Measurements from ENCODE around the gene EHMT2. TPM values are rescaled to one million over a fixed set of nuclear protein-coding genes. Genes with fewer than 3 reads are reported as not detected.
A peak's percentile ranks its signal among the peaks of the same experiment; 100 is the strongest.

EHMT2 gene
- total and polyA plus RNA-seq, 2 of the 4 experiments (the other 2 are of a cell fraction) = 38.0 to 51.2 TPM

GRCh38 chr6:31850765-31851484 lies 46.6 kb downstream of the EHMT2 start:
- Histone ChIP-seq H3K9me1 (ENCODE audit: insufficient read depth, low read length) (no peaks in the 10 kb centered on the region), H2AFZ (replicated peaks; ENCODE audit: low read length, poor library complexity) (no peak overlapping the region), H4K91ac (ENCODE audit: insufficient read depth, low read depth, low read length) (no peak overlapping the region), H3K4ac (ENCODE audit: low read depth, low read length) (peak overlapping the region; percentile 1; the same call in 1 of the 2 replicates), H3K14ac (replicated peaks; ENCODE audit: low read depth, low read length) (peak overlapping the region; percentile 1; the same call in 1 of the 2 replicates), H2AK5ac (ENCODE audit: low read depth, low read length) (no peak overlapping the region), H3K18ac (ENCODE audit: low read depth, low read length) (0 out of 2 replicates have a peak overlapping the region, but pooled peaks have one; percentile 38), H3K79me1 (ENCODE audit: low read depth in 1 of 2, low read length in 2 of 2) (no peaks in the 10 kb centered on the region), H3K27ac (ENCODE audit: insufficient read depth, low read length) (peak overlapping the region; percentile 57; the same call in 1 of the 2 replicates), H4K20me1 (ENCODE audit: insufficient read depth, low read length) (no peaks in the 10 kb centered on the region), H3K9ac (ENCODE audit: low read depth, low read length) (0 out of 2 replicates have a peak overlapping the region, but pooled peaks have one; percentile 27), H3K4me3 (ENCODE audit: insufficient read depth, low read depth, low read length) (no peak overlapping the region), H2BK120ac (ENCODE audit: low read depth, low read length) (no peak overlapping the region), H4K8ac (ENCODE audit: low read depth in 2 of 2, low read length in 2 of 2) (no peak overlapping the region), H3K27me3 (ENCODE audit: control insufficient read depth, insufficient read depth, low read length) (no peaks in the 10 kb centered on the region), H4K5ac (ENCODE audit: low read depth, low read length) (peak overlapping the region; percentile 71; the same call in 1 of the 2 replicates), H2BK5ac (ENCODE audit: low read depth, low read length, poor library complexity, severe bottlenecking) (no peak overlapping the region), H2BK15ac (ENCODE audit: low read depth, low read length) (no peak overlapping the region), H3K56ac (ENCODE audit: extremely low read depth, insufficient read depth, low read length) (no peak overlapping the region), H2AK9ac (replicated peaks; ENCODE audit: low read depth, low read length, poor library complexity) (no peak overlapping the region), H3K4me2 (ENCODE audit: low read depth, low read length) (peak overlapping the region; percentile 88), H3K23ac (ENCODE audit: low read depth, low read length) (peak overlapping the region; percentile 0; the same call in 1 of the 2 replicates), H3K36me3 (ENCODE audit: control insufficient read depth, insufficient read depth, low read length) (no peaks in the 10 kb centered on the region; the same call in 1 of the 2 replicates), H3K9me3 (ENCODE audit: control insufficient read depth, insufficient read depth, low read length) (no peaks in the 10 kb centered on the region; the same call in 1 of the 2 replicates), H3K4me1 (ENCODE audit: control insufficient read depth, insufficient read depth, low read length) (peaks cover 2% of the 10 kb centered on the region), H2BK20ac (ENCODE audit: low read depth, low read length) (no peak overlapping the region)
- CTCF ChIA-PET = no interaction called here
- in situ Hi-C loops (cut with MboI; ENCODE audit: low sequenced_read_pairs) (no loop called here), intact Hi-C loops (cut with micrococcal nuclease) (no loop called here), dilution Hi-C loops (cut with HindIII; ENCODE audit: low sequenced_read_pairs, unreplicated experiment) (no loop called here)
- no CpG with 5 or more reads among the region's 2 CpGs for WGBS, 2 experiments (ENCODE audit: extremely low coverage in 2 of 2, insufficient read length in 1 of 2)
- ATAC-seq (ENCODE audit: low read depth) (no peak; the same call in 1 of the 2 replicates), DNase-seq (no peak)
- POLR2A ChIA-PET (ENCODE audit: unreplicated experiment) = interaction anchor here (0.6 kb wide), 1 partner anchor 26 kb away, joined by 3 read pairs; no protein-coding TSS in a partner anchor
- no TSS peak for BruUV-seq (replicated peaks)
- TF ChIP-seq RAD21 (IDR thresholded peaks at IDR 0.05; ENCODE audit: low read length) = no peak
- TF ChIP-seq FOS (IDR thresholded peaks at IDR 0.05; ENCODE audit: low read depth, low read length) = no peak
- TF ChIP-seq MXI1 (IDR thresholded peaks at IDR 0.05; ENCODE audit: borderline replicate concordance, low read depth, low read length) = no peak
- no peak for TF ChIP-seq CEBPB (IDR thresholded peaks at IDR 0.05; ENCODE audit: low read depth, low read length)
- TF ChIP-seq SMC3 (IDR thresholded peaks at IDR 0.05; ENCODE audit: low read depth, low read length) = no peak
- no peak for TF ChIP-seq BHLHE40 (IDR thresholded peaks at IDR 0.05; ENCODE audit: low read depth, low read length)
- TF ChIP-seq, protein P1, sequence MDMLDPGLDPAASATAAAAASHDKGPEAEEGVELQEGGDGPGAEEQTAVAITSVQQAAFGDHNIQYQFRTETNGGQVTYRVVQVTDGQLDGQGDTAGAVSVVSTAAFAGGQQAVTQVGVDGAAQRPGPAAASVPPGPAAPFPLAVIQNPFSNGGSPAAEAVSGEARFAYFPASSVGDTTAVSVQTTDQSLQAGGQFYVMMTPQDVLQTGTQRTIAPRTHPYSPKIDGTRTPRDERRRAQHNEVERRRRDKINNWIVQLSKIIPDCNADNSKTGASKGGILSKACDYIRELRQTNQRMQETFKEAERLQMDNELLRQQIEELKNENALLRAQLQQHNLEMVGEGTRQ (IDR thresholded peaks at IDR 0.05; ENCODE audit: low read depth, low read length) = no peak
- no peak for TF ChIP-seq MAZ (IDR thresholded peaks at IDR 0.05; ENCODE audit: borderline replicate concordance, low read depth, low read length)
- no peak for TF ChIP-seq CHD1 (IDR thresholded peaks at IDR 0.05; ENCODE audit: low read depth, low read length)
- no peak for TF ChIP-seq NFE2L2 (IDR thresholded peaks at IDR 0.05; ENCODE audit: low read depth, low read length)
- TF ChIP-seq RFX5 (IDR thresholded peaks at IDR 0.05; ENCODE audit: low read depth, low read length) = no peak
- no peak for TF ChIP-seq POLR2A (IDR thresholded peaks at IDR 0.05; ENCODE audit: low read depth, low read length)
- TF ChIP-seq, protein P2, sequence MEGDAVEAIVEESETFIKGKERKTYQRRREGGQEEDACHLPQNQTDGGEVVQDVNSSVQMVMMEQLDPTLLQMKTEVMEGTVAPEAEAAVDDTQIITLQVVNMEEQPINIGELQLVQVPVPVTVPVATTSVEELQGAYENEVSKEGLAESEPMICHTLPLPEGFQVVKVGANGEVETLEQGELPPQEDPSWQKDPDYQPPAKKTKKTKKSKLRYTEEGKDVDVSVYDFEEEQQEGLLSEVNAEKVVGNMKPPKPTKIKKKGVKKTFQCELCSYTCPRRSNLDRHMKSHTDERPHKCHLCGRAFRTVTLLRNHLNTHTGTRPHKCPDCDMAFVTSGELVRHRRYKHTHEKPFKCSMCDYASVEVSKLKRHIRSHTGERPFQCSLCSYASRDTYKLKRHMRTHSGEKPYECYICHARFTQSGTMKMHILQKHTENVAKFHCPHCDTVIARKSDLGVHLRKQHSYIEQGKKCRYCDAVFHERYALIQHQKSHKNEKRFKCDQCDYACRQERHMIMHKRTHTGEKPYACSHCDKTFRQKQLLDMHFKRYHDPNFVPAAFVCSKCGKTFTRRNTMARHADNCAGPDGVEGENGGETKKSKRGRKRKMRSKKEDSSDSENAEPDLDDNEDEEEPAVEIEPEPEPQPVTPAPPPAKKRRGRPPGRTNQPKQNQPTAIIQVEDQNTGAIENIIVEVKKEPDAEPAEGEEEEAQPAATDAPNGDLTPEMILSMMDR (conservative IDR thresholded peaks at IDR 0.05; ENCODE audit: low read depth, low read length) = no peak
- no peak for TF ChIP-seq RCOR1 (IDR thresholded peaks at IDR 0.05; ENCODE audit: insufficient replicate concordance, low read length)
- TF ChIP-seq MAFK (IDR thresholded peaks at IDR 0.05; ENCODE audit: low read depth, low read length) = no peak
